ENCODE data around the gene LRBA.

- TF ChIP-seq, protein P1, sequence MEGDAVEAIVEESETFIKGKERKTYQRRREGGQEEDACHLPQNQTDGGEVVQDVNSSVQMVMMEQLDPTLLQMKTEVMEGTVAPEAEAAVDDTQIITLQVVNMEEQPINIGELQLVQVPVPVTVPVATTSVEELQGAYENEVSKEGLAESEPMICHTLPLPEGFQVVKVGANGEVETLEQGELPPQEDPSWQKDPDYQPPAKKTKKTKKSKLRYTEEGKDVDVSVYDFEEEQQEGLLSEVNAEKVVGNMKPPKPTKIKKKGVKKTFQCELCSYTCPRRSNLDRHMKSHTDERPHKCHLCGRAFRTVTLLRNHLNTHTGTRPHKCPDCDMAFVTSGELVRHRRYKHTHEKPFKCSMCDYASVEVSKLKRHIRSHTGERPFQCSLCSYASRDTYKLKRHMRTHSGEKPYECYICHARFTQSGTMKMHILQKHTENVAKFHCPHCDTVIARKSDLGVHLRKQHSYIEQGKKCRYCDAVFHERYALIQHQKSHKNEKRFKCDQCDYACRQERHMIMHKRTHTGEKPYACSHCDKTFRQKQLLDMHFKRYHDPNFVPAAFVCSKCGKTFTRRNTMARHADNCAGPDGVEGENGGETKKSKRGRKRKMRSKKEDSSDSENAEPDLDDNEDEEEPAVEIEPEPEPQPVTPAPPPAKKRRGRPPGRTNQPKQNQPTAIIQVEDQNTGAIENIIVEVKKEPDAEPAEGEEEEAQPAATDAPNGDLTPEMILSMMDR (IDR thresholded peaks at IDR 0.05; ENCODE audit: extremely low read depth in 1 of 2, insufficient read depth in 1 of 2, low read depth in 1 of 2, low read length in 2 of 2) = no peak
- no peak for TF ChIP-seq POLR2A (IDR thresholded peaks at IDR 0.05; ENCODE audit: low read depth, low read length)
Observed at GRCh38 chr4:150949943-150950342, 65.1 kb downstream of the LRBA start.
